Heart left ventricle (tissue), 13 donors: Measurements from ENCODE around the gene C20orf204.

ENCODE experiments used
- CTCF ChIP-seq, 12 donors: fragments of 200-600 bp; sonication (generic) in 4 of 12; IDR thresholded peaks; one replicate each; pipeline versions ENCODE4 v1.5.0 to v1.8.0; 2018 to 2022; ENCODE audit warnings: antibody characterized with exemption in 12 of 12, mild to moderate bottlenecking in 5 of 12
- POLR2A ChIP-seq, 2 donors: fragments of 450-650 bp; IDR thresholded peaks; one replicate each; pipeline ENCODE4 v1.6.1; 2017; ENCODE audit warnings: antibody characterized with exemption in 2 of 2, mild to moderate bottlenecking in 2 of 2, moderate library complexity in 2 of 2
- donor health status: ischemic (EF 13 %, LVEDD 7.1; RV severe dilation, severe dysfunction).
- donor health status: DM: no; HTN: yes; CAD: no.
- donor health status: DM: no; HTN: no; CAD: no.
- donor health status: ischemic (EF 25% LVEDD 6.9; RV normal size, moderate dysfunction).
- donor health status: ischemic (EF 25% LVEDD 5.7; RV mildly dilated, moderate dysfunction).
- donor health status: ischemic (EF 35%, LVEDD 5.7; RV mildly dilated, moderate dysfunction).
- donor health status: nonischemic (EF 11% LVEDD 7.7; RV severe dilation, severe dysfunction).
- donor health status: DM: yes; HTN: yes; CAD: no.
- donor health status: PGD.
- donor health status: ischemic (EF 29% LVEDD 5.4; RV normal size, mild dysfunction).
- donor health status: nonischemic (EF 23%, LVEDD 6.1; RV moderate dilation, normal function).

- TF ChIP-seq CTCF (IDR thresholded peaks at IDR 0.05) (no peak), POLR2A (IDR thresholded peaks at IDR 0.05) (no peak)
These were observed 41.1 kb downstream of the C20orf204 start for GRCh38 chr20:64077094-64077493.
